Activated CD4-positive, alpha-beta T cell treated with anti-CD3 and anti-CD28 coated beads for 36 hours (primary cell): ENCODE results near the gene RTN4RL1. TPM values are rescaled to one million over a fixed set of nuclear protein-coding genes. Genes with fewer than 3 reads are reported as not detected.
A peak's percentile ranks its signal among the peaks of the same experiment; 100 is the strongest.

Experiments
- ATAC-seq: fragments of 200-7000 bp; cut with Tn5 transposase; one replicate; pipeline ENCODE4 v1.10.0; 2021; ENCODE audit warnings: mild to moderate bottlenecking, moderate library complexity
- CTCF ChIA-PET: fragments of 350-600 bp; sonication (Branson Sonifier 250); formaldehyde crosslinking; loops from one replicate; lab custom pipeline; 2021; ENCODE audit warnings: antibody characterized with exemption; lab: Charles Lee
- POLR2A ChIA-PET: fragments of 350-600 bp; sonication (Branson Sonifier 250); formaldehyde crosslinking; loops from one replicate; lab custom pipeline; 2021; ENCODE audit warnings: antibody characterized with exemption, inconsistent platforms; lab: Charles Lee
- DNase-seq: peaks from one replicate; pipeline ENCODE4 v3.0.0-alpha.2; 2020
- H3K27ac Mint-ChIP-seq: one replicate; pipeline ENCODE4 v1.8.0; 2021; ENCODE audit warnings: mixed read lengths
- H3K27me3 Mint-ChIP-seq: one replicate; pipeline ENCODE4 v1.8.0; 2021; ENCODE audit warnings: mixed read lengths
- H3K36me3 Mint-ChIP-seq: one replicate; pipeline ENCODE4 v1.8.0; 2021; ENCODE audit warnings: low read depth, mixed read lengths
- H3K4me1 Mint-ChIP-seq: one replicate; pipeline ENCODE4 v1.8.0; 2021; ENCODE audit warnings: mixed read lengths
- H3K4me3 Mint-ChIP-seq: one replicate; pipeline ENCODE4 v1.8.0; 2021; ENCODE audit warnings: mild to moderate bottlenecking, moderate library complexity, mixed read lengths
- H3K9me3 Mint-ChIP-seq: one replicate; pipeline ENCODE4 v1.8.0; 2021; ENCODE audit warnings: low read depth, mixed read lengths
- intact Hi-C, 2 experiments: fragments of 100-400 bp; cut with DNase I in 1 of 2; cut with micrococcal nuclease in 1 of 2; formaldehyde crosslinking; loops; one replicate each; pipeline versions ENCODE4 v1.14.2 to v1.15.1; 2022 to 2024; cut with DNase I, micrococcal nuclease
- total RNA-seq, 2 experiments: library from RNA; stranded (reverse); gene quantifications; one replicate each; pipeline ENCODE4 v1.2.3, GENCODE V29; 2021

Gene RTN4RL1
- total RNA-seq, 2 experiments from 2014 or later, result 0.11 to 0.18 TPM

DNA sequence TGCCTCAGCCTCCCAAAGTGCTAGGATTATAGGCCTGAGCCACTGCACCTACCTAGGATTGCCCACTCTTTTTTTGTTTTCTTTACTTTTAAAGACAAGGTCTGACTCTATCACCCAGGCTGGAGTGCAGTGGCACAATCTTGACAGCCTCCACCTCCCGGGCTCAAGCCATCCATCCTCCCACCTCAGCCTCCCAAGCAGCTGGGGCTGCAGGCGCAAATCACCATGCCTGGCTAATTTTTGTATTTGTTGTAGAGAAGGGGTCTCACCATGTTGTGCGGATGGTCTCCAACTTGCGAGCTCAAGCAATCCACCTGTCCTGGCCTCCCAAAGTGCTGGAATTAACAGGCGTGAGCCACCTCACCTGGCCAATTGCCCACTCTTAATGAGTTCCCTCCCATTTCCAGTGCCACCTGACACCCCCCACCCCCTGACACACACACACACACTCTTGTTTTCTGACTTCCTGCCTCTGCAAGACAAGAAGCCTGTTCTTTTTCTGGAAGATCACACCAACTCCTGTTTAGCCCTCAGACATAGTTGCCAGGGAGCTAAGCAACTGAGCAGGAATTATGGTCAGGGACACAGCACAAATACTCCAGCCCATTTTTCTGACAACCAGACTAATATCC, 19.2 kb upstream of the RTN4RL1 start:
- peaks cover 23% of the 10 kb centered on the region for H3K36me3 Mint-ChIP-seq
- no peak overlapping the region for H3K4me3 Mint-ChIP-seq
- POLR2A ChIA-PET, result no interaction called here
- no peak for DNase-seq
- H3K4me1 Mint-ChIP-seq, result peaks cover 32% of the 10 kb centered on the region
- intact Hi-C loops, result loop anchor here in 1 of 2 experiments (5.0 kb wide), 2 partner anchors 327 to 348 kb away; no protein-coding TSS in a partner anchor
- CTCF ChIA-PET, result interaction anchor here (1.1 kb wide), 1 partner anchor 11 kb away, joined by 3 read pairs; no protein-coding TSS in a partner anchor
- H3K9me3 Mint-ChIP-seq, result no peaks in the 10 kb centered on the region
- no peaks in the 10 kb centered on the region for H3K27me3 Mint-ChIP-seq
- H3K27ac Mint-ChIP-seq, result peak overlapping the region; percentile 39
- ATAC-seq, result no peak

DNA sequence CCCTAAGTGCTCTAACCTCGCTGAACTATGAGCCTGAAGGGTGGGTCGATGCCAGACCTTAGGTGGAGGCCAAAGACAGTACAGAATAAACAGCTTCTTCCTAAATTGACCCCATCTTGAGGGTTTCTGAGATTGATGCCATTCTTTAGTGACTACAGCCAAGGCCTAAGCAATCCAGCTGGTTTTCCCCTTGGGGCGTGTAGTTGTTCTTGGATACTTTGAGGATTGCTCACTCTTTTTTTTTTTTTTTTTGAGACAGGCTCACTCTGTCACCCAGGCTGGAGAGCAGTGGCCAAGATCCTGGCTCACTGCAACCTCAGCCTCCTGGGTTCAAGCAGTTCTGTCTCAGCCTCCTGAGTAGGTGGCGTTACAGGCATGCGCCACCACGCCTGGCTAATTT, 18.7 kb upstream of the RTN4RL1 start:
- no peak for ATAC-seq
- Mint-ChIP-seq H3K27ac (peak overlapping the region; percentile 95), H3K9me3 (no peaks in the 10 kb centered on the region), H3K4me1 (peaks cover 26% of the 10 kb centered on the region), H3K4me3 (peak overlapping the region; percentile 95), H3K36me3 (peaks cover 23% of the 10 kb centered on the region), H3K27me3 (no peaks in the 10 kb centered on the region)
- ChIA-PET POLR2A (no interaction called here), CTCF (no interaction called here)
- no peak for DNase-seq
- intact Hi-C loops, result loop anchor here (2.0 to 5.0 kb wide), 3 partner anchors 326 to 395 kb away; partner anchors contain the start of gene RILP (in 1 of the 2)

DNA sequence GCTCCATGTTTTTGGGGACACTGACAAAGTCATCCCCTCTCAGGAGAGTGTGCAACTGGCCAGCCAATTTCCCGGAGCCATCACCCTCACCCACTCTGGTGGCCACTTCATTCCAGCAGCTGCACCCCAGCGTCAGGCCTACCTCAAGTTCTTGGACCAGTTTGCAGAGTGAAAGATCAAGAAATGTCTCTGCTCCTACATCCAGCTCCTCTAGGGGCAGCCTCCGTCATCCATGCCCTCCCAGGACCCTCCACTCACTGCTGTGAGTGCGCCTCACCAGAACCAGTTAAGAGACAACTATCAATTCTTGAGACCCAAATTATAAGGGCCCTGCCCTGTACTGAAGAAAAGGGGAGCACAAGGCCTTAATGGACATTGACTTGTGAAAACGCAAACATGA, 17.8 kb upstream of the RTN4RL1 start:
- ATAC-seq, result no peak
- Mint-ChIP-seq H3K36me3 (peaks cover 26% of the 10 kb centered on the region), H3K4me3 (peak overlapping the region; percentile 95), H3K27me3 (no peaks in the 10 kb centered on the region), H3K27ac (peak overlapping the region; percentile 95), H3K9me3 (no peaks in the 10 kb centered on the region), H3K4me1 (peaks cover 23% of the 10 kb centered on the region)
- CTCF ChIA-PET, result interaction anchor here (0.5 kb wide), 1 partner anchor 175 kb away, joined by 3 read pairs; no protein-coding TSS in a partner anchor
- no peak for DNase-seq
- POLR2A ChIA-PET, result no interaction called here
- intact Hi-C loops, result loop anchor here (2.0 to 5.0 kb wide), 3 partner anchors 326 to 394 kb away; partner anchors contain the start of gene RILP (in 1 of the 2)

DNA sequence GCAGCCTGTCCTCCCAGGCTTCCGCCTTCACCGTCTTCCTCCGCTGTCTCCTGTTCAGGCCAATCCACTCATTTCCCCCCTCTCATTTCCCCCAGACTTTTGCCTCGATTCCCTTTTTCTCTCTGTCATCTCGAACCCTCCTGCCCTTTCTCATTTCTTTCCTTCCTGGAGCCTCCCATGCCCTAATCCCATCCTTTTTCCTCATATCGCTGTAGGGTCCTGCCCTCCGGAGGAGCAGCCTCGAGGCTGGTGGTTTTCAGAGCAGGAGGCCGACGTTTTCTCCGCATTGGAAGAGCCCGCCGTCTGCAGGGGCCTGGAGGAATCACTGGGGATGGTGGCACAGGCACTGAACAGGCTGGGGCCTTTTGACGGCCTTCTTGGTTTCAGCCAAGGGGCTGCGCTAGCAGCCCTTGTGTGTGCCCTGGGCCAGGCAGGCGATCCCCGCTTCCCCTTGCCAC, 17.3 kb upstream of the RTN4RL1 start:
- Mint-ChIP-seq H3K9me3 (no peaks in the 10 kb centered on the region), H3K36me3 (peaks cover 26% of the 10 kb centered on the region), H3K27me3 (no peaks in the 10 kb centered on the region), H3K4me1 (peaks cover 23% of the 10 kb centered on the region), H3K4me3 (peak overlapping the region; percentile 95), H3K27ac (peak overlapping the region; percentile 95)
- ChIA-PET CTCF (interaction anchor here (0.5 to 1.6 kb wide), 3 partner anchors 13 to 175 kb away, joined by 3 to 6 read pairs (median 4); no protein-coding TSS in a partner anchor), POLR2A (no interaction called here)
- no peak for ATAC-seq
- intact Hi-C loops, result loop anchor here (2.0 to 5.0 kb wide), 3 partner anchors 325 to 394 kb away; partner anchors contain the start of gene RILP (in 1 of the 2)
- no peak for DNase-seq

DNA sequence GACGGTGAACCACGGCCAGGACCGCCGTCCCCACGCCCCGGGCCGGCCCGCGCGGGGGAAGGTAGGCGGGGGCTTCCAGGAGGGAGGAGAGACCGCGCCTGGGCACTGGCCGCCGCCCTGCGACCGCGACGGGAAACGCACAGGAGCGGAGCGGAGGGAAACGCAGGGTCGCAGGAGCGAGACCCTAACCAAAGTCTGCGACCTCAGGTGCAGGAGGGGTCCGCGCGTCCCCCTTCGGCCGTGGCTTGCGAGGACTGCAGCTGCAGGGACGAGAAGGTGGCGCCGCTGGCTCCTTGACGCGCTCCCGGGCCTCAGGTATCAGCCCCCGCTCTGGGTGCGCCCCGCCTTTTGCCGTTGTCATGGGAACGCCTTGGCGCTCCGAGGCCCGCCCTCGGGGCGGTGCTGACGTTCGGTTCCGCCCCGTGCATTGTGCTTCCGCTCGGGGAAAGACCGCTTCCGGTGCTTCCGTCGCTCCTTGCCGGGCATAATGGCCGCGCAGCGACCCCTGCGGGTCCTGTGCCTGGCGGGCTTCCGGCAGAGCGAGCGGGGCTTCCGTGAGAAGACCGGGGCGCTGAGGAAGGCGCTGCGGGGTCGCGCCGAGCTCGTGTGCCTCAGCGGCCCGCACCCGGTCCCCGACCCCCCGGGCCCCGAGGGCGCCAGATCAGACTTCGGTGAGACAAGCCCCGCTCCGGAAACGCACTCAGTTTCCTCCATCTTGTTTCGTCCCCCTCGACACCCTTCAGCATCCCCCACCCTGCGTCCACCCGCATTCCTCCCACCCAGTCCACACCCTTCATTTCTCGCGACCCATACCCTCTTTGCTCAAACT, 16.6 kb upstream of the RTN4RL1 start, which contains the start of gene OVCA2:
Gene OVCA2 (plus strand): TSS at position 462 of the 829 bp plus-strand sequence. CDS start 26 bp downstream, at position 488.
- H3K9me3 Mint-ChIP-seq, result no peaks in the 10 kb centered on the region
- peak within 1 kb of the TSS; percentile 95 for H3K4me3 Mint-ChIP-seq
- peaks cover 23% of the 10 kb centered on the region for H3K4me1 Mint-ChIP-seq
- peaks cover 26% of the 10 kb centered on the region for H3K36me3 Mint-ChIP-seq
- peak within 1 kb of the TSS; percentile 95 for H3K27ac Mint-ChIP-seq
- peak; percentile 99 for DNase-seq
- ATAC-seq, result peak; percentile 92
- intact Hi-C loops, result loop anchor here (1.0 to 5.0 kb wide), 8 partner anchors 11 to 393 kb away; partner anchors contain the start of genes DPH1 (in 1 of the 2), PRPF8 (in 1 of the 2), RILP (in 1 of the 2) and SMG6 (in 1 of the 2)
- H3K27me3 Mint-ChIP-seq, result no peaks in the 10 kb centered on the region
- ChIA-PET POLR2A (no interaction called here), CTCF (interaction anchor here (0.8 to 2.2 kb wide), 6 partner anchors 10 to 29 kb away, joined by 3 to 6 read pairs (median 4); partner anchors contain the start of gene HIC1)

DNA sequence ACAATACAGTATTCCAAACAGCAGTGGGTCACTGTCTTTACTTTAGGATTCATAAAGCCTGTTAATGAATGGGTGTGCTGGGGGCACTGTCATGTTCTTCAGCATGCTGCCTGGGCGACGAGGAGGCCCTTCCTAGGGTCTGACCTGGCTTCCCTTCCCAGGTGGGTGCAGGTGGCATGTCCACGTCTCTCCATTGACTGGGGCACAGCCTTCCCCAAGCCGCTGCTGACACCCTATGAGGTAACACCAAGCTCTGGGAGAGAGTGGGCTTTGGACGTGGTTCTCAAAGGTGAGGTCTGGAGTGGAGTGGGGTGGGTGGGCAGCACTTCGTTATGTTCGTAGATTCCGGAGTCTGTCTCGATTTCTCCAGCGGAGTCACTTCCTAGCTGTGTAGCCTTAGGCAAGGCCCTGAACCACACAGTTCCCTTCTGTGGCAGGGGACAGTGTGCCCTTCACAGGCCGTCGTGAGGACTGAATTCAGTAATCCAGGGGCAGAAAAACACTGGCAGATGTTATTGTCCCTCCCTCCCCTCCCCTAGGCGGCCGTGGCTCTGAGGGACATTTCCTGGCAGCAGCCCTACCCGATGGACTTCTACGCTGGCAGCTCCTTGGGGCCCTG, 15.9 kb upstream of the RTN4RL1 start:
- no peak for DNase-seq
- POLR2A ChIA-PET, result no interaction called here
- intact Hi-C loops, result loop anchor here (1.0 to 5.0 kb wide), 7 partner anchors 11 to 357 kb away; partner anchors contain the start of genes DPH1 (in 1 of the 2), PRPF8 (in 1 of the 2), SMG6 (in 1 of the 2) and SMYD4 (in 1 of the 2)
- Mint-ChIP-seq H3K27me3 (no peaks in the 10 kb centered on the region), H3K36me3 (peaks cover 31% of the 10 kb centered on the region), H3K4me3 (peak overlapping the region; percentile 28), H3K27ac (no peak overlapping the region), H3K9me3 (no peaks in the 10 kb centered on the region), H3K4me1 (peaks cover 23% of the 10 kb centered on the region)
- no peak for ATAC-seq
- CTCF ChIA-PET, result interaction anchor here (0.8 to 2.2 kb wide), 6 partner anchors 9 to 30 kb away, joined by 3 to 6 read pairs (median 4); partner anchors contain the start of gene HIC1

DNA sequence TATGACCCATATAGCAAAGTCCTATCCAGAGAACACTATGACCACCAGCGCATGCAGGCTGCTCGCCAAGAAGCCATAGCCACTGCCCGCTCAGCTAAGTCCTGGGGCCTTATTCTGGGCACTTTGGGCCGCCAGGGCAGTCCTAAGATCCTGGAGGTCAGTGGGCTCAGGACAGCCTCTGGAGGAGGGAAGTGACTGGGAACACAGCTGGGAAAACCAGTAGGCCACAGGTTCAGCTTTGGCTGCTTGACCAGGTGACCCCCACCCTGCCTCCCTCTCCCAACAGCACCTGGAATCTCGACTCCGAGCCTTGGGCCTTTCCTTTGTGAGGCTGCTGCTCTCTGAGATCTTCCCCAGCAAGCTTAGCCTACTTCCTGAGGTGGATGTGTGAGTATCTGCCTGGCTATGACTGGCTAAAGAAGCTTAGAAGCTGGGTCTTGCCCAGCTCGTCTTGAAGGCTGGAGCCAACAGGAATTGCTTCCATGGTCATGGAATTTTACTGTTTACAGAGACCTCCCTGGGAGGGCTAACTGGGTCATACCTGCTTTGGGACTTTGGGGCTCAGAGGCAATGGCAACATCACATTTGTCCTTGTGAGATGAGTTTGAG, 15.2 kb upstream of the RTN4RL1 start:
- Mint-ChIP-seq H3K36me3 (peaks cover 33% of the 10 kb centered on the region), H3K4me1 (peaks cover 23% of the 10 kb centered on the region), H3K27ac (no peak overlapping the region), H3K4me3 (no peak overlapping the region), H3K27me3 (no peaks in the 10 kb centered on the region), H3K9me3 (no peaks in the 10 kb centered on the region)
- ATAC-seq (no peak), DNase-seq (no peak)
- ChIA-PET POLR2A (no interaction called here), CTCF (interaction anchor here (0.8 to 2.2 kb wide), 3 partner anchors 8 to 342 kb away, joined by 3 to 5 read pairs (median 4); no protein-coding TSS in a partner anchor)
- intact Hi-C loops, result loop anchor here in 1 of 2 experiments (5.0 kb wide), 2 partner anchors 323 to 352 kb away; no protein-coding TSS in a partner anchor

DNA sequence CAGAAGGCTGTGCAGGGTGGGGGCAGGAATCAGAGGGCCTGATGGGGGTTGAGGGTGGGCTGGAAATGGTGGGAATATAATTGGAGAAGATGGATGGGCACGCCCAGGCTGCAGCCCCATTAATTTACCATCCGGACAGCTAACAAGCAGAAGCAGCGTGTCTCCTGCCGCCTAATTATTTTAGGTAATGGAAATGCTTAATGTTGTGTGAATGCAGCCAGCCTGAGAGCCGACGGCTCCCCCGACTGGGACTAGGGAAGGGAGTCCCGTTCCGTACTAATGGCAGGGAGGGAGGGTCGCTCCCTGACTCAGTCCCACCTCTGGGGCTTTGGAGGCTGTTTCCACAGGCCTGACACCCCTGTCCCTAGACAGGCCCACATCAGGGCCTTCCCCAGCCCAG, 12.0 kb upstream of the RTN4RL1 start:
- H3K9me3 Mint-ChIP-seq, result no peaks in the 10 kb centered on the region
- peaks cover 15% of the 10 kb centered on the region for H3K36me3 Mint-ChIP-seq
- DNase-seq (no peak), ATAC-seq (no peak)
- POLR2A ChIA-PET, result no interaction called here
- CTCF ChIA-PET, result no interaction called here
- peaks cover 13% of the 10 kb centered on the region for H3K4me1 Mint-ChIP-seq
- H3K27me3 Mint-ChIP-seq, result no peaks in the 10 kb centered on the region
- intact Hi-C loops, result no loop called here
- no peak overlapping the region for H3K4me3 Mint-ChIP-seq
- no peak overlapping the region for H3K27ac Mint-ChIP-seq

DNA sequence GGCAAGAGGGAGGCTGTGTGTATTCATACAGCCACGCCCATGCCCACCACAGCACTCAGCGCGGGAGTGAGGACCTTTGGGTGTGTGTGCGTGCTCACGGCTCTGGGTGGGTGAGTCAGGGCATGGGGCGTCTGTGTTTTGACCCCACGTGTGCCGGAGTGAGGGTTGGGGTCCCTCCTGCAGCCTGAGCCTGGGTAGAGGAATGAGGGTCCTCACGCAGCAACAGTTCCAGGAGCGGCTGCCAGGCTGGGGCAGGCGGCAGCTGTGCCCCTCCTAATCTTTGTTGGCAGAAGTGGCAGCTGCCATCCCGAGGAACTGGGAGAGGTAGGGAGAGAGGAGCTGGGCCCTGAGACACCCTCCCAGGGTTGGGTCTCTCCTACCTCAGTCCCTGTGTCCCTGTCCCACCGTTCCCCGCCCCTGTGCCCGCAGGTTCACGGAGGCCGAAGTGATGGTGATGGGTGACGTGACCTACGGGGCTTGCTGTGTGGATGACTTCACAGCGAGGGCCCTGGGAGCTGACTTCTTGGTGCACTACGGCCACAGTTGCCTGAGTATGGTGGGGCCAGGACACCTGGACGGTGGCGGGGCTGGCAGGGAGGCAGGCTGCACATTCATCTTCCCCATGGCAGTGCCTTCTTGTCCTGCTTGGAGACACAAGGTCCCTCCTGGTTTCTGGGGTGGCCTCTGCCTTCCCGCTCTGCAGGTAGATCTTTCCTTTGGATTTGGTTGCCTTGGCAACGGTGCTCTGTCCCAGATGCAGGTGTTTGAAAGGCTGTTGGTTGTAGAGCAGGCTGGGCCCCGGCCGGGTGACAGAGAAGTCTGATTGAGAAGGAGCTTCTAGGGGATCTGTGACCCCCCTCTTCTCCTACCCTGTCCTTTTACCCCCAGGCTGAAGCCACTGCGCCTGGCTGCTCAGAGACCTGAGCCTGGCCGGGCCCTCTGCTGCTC, 10.7 kb upstream of the RTN4RL1 start:
- Mint-ChIP-seq H3K9me3 (no peaks in the 10 kb centered on the region), H3K4me3 (no peak overlapping the region), H3K27me3 (no peaks in the 10 kb centered on the region), H3K36me3 (peaks cover 14% of the 10 kb centered on the region), H3K27ac (no peak overlapping the region), H3K4me1 (peaks cover 17% of the 10 kb centered on the region)
- intact Hi-C loops, result no loop called here
- ChIA-PET CTCF (no interaction called here), POLR2A (interaction anchor here (0.6 kb wide), 1 partner anchor 11 kb away, joined by 4 read pairs; the partner anchor contains the start of gene RTN4RL1)
- DNase-seq (no peak), ATAC-seq (no peak)
